ENCODE data around the gene CLEC12A.

GRCh38 chr12:9991876-9992275, 20.7 kb downstream of the CLEC12A start:
- TF ChIP-seq CTCF (IDR thresholded peaks at IDR 0.05) (no peak), POLR2A (IDR thresholded peaks at IDR 0.05) (no peak)

Data from adrenal gland (tissue), 5 donors.